Transverse colon (tissue), 4 donors: ENCODE results near the gene APOB.

Source experiments
- CTCF ChIP-seq, 5 experiments: fragments of 200-600 bp in 3 of 5; fragments of 450-650 bp in 2 of 5; sonication (generic) in 3 of 5; IDR thresholded peaks; 1 replicate in 2 of 5; 2 replicates in 3 of 5; pipeline ENCODE4 v1.5.1; 2016 to 2017; ENCODE audit warnings: antibody characterized with exemption in 5 of 5, inconsistent platforms in 3 of 5, mild to moderate bottlenecking in 2 of 5, moderate library complexity in 1 of 5
- EP300 ChIP-seq: sonication (generic); formaldehyde crosslinking; IDR thresholded peaks from one replicate; pipeline ENCODE4 v1.6.1; 2017; ENCODE audit warnings: antibody characterized with exemption, low read depth
- POLR2A ChIP-seq: fragments of 450-650 bp; IDR thresholded peaks from one replicate; pipeline ENCODE4 v1.6.1; 2016; ENCODE audit warnings: antibody characterized with exemption, mild to moderate bottlenecking, moderate library complexity
- POLR2AphosphoS5 ChIP-seq, 3 donors: sonication (generic); formaldehyde crosslinking; IDR thresholded peaks; one replicate each; pipeline ENCODE4 v1.6.1; 2016; ENCODE audit warnings: antibody characterized with exemption in 3 of 3

- TF ChIP-seq CTCF (IDR thresholded peaks at IDR 0.05), result no peak
- TF ChIP-seq POLR2A, result no peak
- no peak for TF ChIP-seq EP300
- TF ChIP-seq POLR2AphosphoS5 (IDR thresholded peaks at IDR 0.05), result peak in 2 of 3 donors; percentile 12 to 26
Observed at GRCh38 chr2:20992201-20992711, 51.6 kb downstream of the APOB start.
